Hematopoietic multipotent progenitor cell treated with erythropoietin and hydrocortisone succinate and interleukin-3 and kit ligand, for 17 days (in vitro differentiated cells): ENCODE results near the gene UPF3B.
"Not testable (repeated sequence)": the region's sequence is repeated elsewhere in the genome, so short reads cannot be mapped to it uniquely, and the experiment has no call there.

Experiments
- DNase-seq: peaks from one replicate; pipeline ENCODE4 v3.0.0-alpha.2; 2015; ENCODE audit warnings: low spot score

Gene UPF3B

GRCh38 chrX:119826399-119826959, 26.3 kb downstream of the UPF3B start:
- DNase-seq, result no peak

DNA sequence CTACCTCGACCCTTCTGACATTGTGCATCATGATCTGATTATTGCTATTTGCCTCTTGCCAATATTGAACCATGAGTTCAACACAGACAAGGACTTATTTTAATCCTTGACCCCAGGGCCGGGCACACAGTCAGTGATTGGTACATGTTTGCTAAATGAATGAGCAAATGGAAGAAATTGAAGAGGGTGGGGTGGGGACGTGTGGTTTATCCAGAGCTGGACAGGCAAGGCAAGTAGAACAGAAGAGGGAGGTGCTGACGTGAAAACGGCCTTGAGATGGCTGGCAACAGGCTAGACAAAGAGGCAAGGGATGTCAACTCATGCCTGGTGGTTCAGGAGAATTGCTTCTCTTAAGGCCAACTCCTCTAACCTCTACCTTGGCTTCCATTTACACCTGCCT, 28.5 kb downstream of the UPF3B start:
- DNase-seq, result not testable (repeated sequence)

GRCh38 chrX:119821703-119822102, 31.1 kb downstream of the UPF3B start:
- DNase-seq, result not testable (repeated sequence)

- no peak for DNase-seq
Observed at GRCh38 chrX:119817130-119817690, 35.6 kb downstream of the UPF3B start.

- DNase-seq, result no peak
Observed at GRCh38 chrX:119816300-119816699, 36.5 kb downstream of the UPF3B start.

GRCh38 chrX:119809185-119809666, 43.5 kb downstream of the UPF3B start:
- no peak for DNase-seq

DNA sequence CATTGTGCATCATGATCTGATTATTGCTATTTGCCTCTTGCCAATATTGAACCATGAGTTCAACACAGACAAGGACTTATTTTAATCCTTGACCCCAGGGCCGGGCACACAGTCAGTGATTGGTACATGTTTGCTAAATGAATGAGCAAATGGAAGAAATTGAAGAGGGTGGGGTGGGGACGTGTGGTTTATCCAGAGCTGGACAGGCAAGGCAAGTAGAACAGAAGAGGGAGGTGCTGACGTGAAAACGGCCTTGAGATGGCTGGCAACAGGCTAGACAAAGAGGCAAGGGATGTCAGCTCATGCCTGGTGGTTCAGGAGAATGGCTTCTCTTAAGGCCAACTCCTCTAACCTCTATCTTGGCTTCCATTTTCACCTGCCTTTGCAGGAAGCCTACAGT, 44.3 kb downstream of the UPF3B start:
- DNase-seq, result not testable (repeated sequence)

- no peak for DNase-seq
Observed at GRCh38 chrX:119802546-119802945, 50.2 kb downstream of the UPF3B start.

DNA sequence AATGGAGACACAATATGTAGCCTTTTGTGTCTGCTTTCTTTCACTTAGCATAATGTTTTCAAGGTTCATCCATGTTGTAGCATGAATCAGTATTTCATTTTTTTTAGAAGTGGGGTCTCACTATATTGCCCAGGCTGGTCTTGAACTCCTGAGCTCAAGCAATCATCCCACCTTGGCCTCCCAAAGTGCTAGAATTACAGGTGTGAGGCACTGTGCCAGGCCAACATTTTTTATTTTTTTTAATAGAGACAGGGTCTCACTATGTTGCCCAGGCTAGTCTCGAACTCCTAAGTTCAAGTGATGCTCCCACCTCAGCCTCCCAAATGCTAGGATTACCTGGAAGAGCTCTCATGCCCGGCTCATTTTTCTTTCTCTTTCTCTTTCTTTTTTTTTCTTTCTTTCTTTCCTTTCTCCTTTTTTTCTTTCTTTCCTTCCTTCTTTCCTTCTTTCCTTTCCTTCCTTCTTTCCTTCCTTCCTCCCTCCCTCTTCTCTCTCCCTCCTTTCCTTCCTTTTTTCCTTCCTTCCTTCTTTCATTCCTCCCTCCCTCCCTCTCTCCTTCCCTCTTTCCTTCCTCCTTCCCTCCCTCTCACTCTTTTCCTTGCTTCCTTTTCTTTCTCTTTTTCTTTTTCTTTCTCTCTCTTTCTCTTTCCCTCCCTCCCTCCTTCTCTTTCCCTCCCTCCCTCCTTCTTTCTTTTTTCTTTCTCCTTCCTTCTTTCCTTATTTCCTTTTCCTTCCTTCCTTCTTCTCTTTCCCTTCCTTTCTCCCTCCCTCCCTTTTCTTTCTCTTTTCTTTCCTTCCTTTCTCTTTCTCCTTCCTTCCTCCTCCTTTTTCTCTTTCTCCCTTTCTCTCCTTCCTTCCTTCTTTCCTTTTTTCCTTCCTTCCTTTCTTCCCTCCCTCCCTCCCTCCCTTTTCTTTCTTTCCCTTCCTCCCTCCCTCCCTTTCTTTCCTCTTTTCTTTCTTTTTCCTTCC, 51.2 kb downstream of the UPF3B start:
- no peak for DNase-seq

DNA sequence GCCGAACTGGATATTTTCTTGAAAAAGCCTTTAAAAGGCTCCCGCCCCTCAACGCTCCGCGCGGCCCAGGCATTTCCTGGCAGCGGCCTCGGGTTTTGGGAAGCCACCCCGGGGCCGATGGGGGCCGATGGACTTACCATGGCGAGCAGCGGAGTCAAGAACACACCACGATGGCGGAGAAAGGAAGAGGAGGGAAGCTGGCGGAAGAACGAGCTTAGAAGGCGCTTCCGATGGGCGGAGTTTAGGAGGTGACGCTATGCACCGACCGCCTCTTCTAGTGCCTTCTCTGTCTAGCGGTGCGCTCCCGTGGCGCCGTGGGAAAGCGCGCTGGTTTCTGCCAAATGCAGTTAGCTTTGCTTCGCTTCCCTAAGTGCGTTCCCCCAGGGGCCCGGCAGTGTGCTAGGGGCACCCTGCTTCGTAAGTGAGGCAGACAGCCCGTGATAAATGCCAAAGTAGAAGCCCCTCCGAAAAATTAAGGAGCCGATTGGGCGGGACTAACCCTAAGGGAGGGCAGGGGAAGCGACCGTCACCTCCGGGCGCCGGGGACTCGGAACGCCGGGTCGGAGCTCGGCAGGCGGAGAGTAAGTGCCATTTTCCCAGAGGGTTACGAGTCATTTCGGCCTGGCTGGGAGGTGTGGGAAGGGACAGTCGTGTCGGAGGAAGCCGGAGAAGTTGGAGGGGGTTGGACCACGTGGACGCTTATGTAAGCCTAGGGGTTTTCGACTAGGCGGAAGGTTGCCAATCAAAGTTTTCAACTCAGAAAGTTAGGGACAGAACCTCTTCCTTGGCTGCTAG, 61.1 kb downstream of the UPF3B start, which contains the start of gene RPL39:
Gene RPL39 (minus strand): TSS at position 194 of the 795 bp plus-strand sequence. CDS start 54 bp downstream, at position 140.
- DNase-seq, result peak; percentile 82

DNA sequence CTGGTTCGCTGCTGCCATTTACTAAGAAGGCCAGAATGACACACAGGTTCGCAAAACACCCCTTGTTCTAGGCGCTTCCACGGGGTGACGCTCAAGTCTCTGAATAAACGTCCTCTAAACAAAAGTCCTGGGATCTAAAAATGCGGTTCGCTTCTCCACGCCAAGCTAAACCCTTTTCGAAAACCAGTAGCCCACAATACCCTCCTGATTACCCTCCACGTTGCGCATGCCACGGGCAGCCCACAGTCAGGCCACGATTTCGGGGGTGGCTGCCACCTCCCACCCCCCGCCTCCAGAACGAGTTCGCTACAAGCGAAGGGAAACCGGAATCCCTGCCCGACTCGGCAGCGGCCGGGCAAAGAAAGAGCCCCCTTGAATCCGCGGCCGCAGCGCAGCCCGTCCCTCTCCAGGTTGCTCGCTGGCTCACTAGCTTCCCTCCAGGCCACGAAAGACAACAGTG, 61.8 kb downstream of the UPF3B start:
- DNase-seq, result peak; percentile 55

DNA sequence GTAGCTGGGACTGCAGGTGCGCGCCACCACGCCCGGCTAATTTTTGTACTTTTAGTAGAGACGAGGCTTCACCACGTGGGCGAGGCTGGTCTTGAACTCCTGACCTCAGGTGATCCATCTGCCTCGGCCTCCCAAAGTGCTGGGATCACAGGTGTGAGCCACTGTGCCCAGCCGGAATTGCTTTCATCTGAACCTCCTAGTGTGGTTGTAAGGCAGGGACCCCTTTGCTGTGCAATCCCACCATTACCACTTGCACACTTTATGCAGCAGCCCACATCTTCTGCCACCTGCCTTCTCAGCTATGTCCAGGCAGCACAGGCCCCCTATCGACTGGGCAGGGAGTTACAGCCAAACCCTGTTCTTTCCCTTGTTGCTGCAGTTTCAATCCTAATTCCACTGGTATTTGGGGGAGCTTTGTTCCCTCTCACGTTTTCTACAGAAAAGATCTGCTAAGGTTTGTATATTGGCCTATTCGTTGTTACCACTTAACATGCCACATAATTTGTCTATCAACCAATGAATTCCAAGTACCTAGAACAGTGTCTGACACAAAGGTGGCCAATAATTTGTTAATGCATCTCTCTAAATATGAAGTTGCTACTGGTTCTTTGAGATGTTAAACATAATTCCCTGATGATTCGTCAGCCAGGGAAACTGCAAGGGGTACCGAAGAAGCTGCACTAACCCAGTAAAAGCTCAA, 67.9 kb downstream of the UPF3B start:
- peak; percentile 30 for DNase-seq
